A673 (cell line): ENCODE results near the gene PRRG3.

Experiments
- EZH2 ChIP-seq: fragments of 200-600 bp; sonication (generic); IDR thresholded peaks from 2 replicates; pipeline ENCODE4 v1.6.1; 2017; ENCODE audit warnings: borderline replicate concordance, low read depth, mild to moderate bottlenecking, mixed read lengths, antibody characterized with exemption, low read length; ENCODE audit not compliant: poor library complexity, severe bottlenecking
- TF ChIP-seq, protein P1 (sequence below): fragments of 300-800, 200-600 bp; sonication (generic); conservative IDR thresholded peaks from 2 replicates; pipeline ENCODE4 v1.5.1; 2017; ENCODE audit warnings: low read depth, mild to moderate bottlenecking, antibody characterized with exemption, low read length, moderate library complexity, mixed read lengths

DNA sequence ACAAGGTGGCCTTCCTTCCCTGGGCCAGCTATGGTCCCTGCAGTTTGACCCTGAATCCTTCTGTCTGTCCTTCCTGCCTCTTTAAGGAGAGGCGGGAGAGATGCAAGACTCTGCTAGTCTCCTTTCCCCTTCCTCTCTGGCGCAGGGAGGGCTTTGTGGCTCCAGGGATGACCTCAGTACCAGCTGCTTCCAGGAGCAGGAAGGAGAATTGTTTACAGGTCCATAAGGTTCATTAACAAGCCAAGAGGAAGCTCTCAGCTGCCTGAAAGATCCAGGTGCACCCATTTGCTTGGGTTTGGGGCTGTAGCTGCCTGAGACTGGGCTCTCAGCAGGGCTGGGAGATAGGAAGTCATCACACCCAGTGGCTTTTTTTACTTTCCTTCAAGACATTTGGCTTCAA, 16.5 kb downstream of the PRRG3 start:
- TF ChIP-seq, protein P1, sequence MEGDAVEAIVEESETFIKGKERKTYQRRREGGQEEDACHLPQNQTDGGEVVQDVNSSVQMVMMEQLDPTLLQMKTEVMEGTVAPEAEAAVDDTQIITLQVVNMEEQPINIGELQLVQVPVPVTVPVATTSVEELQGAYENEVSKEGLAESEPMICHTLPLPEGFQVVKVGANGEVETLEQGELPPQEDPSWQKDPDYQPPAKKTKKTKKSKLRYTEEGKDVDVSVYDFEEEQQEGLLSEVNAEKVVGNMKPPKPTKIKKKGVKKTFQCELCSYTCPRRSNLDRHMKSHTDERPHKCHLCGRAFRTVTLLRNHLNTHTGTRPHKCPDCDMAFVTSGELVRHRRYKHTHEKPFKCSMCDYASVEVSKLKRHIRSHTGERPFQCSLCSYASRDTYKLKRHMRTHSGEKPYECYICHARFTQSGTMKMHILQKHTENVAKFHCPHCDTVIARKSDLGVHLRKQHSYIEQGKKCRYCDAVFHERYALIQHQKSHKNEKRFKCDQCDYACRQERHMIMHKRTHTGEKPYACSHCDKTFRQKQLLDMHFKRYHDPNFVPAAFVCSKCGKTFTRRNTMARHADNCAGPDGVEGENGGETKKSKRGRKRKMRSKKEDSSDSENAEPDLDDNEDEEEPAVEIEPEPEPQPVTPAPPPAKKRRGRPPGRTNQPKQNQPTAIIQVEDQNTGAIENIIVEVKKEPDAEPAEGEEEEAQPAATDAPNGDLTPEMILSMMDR = no peak
- TF ChIP-seq EZH2 = no peak
